ENCODE results near the gene SEMA5A. TPM values are rescaled to one million over a fixed set of nuclear protein-coding genes. Genes with fewer than 3 reads are reported as not detected.

SEMA5A gene
- total and polyA plus RNA-seq, 2 of the 8 experiments (the other 6 are each of a cell fraction or from before 2014, with no cell fraction given): 5.3 to 8.9 TPM

GRCh38 chr5:9047932-9048331 lies 497.9 kb downstream of the SEMA5A start:
- Histone ChIP-seq H4K5ac (ENCODE audit: insufficient read length, low read depth, low read length) (no peak overlapping the region), H2BK120ac (replicated peaks; ENCODE audit: low read depth, low read length) (no peak overlapping the region), H3K36me3 (ENCODE audit: control insufficient read depth in 2 of 4, insufficient read depth in 4 of 4, low read length in 3 of 4) (no peaks in the 10 kb centered on the region), H3K79me1 (ENCODE audit: low read depth, low read length) (no peaks in the 10 kb centered on the region), H2AK5ac (ENCODE audit: low read depth, low read length) (no peak overlapping the region), H3K4ac (replicated peaks; ENCODE audit: insufficient read length, low read depth, low read length) (no peak overlapping the region), H4K8ac (ENCODE audit: extremely low read depth, insufficient read depth, low read length) (no peak overlapping the region), H3K4me2 (ENCODE audit: insufficient read depth in 1 of 2, low read depth in 2 of 2, low read length in 2 of 2) (no peak overlapping the region), H3K56ac (replicated peaks; ENCODE audit: insufficient read length, low read depth, low read length) (no peak overlapping the region), H3K9me3 (ENCODE audit: insufficient read depth in 2 of 2, low read depth in 1 of 2, low read length in 1 of 2) (no peaks in the 10 kb centered on the region), H3K27me3 (replicated peaks in 1 of 4; ENCODE audit: control insufficient read depth in 3 of 4, extremely low read depth in 1 of 4, insufficient read depth in 3 of 4, low read length in 3 of 4) (no peaks in the 10 kb centered on the region), H4K91ac (replicated peaks; ENCODE audit: insufficient read length, low read length) (no peak overlapping the region), H3K18ac (ENCODE audit: extremely low read depth, low read length) (no peak overlapping the region), H2BK20ac (ENCODE audit: low read length) (no peak overlapping the region), H2BK15ac (ENCODE audit: low read length) (no peak overlapping the region), H3K4me1 (replicated peaks in 1 of 4; ENCODE audit: control insufficient read depth in 3 of 4, insufficient read depth in 4 of 4, low read length in 3 of 4) (no peaks in the 10 kb centered on the region), H4K20me1 (replicated peaks in 1 of 2; ENCODE audit: control insufficient read depth in 1 of 2, insufficient read depth in 2 of 2, low read length in 2 of 2) (no peaks in the 10 kb centered on the region), H2BK12ac (ENCODE audit: low read depth, low read length) (no peak overlapping the region), H3K23ac (ENCODE audit: insufficient read length) (no peak overlapping the region), H2AFZ (ENCODE audit: low read length) (no peak overlapping the region), H3K4me3 (ENCODE audit: extremely low read depth in 1 of 4, insufficient read depth in 2 of 4, low read depth in 3 of 4, low read length in 4 of 4) (no peak overlapping the region), H2BK5ac (ENCODE audit: low read depth, low read length) (no peak overlapping the region), H3K14ac (ENCODE audit: insufficient read length) (no peak overlapping the region), H3K9ac (replicated peaks in 1 of 4; ENCODE audit: extremely low read depth in 1 of 4, low read depth in 3 of 4, low read length in 3 of 4) (no peak overlapping the region), H3K79me2 (ENCODE audit: control insufficient read depth in 1 of 2, insufficient read depth in 2 of 2, low read length in 2 of 2) (no peaks in the 10 kb centered on the region), H3K23me2 (ENCODE audit: low read depth, low read length) (no peaks in the 10 kb centered on the region), H3K27ac (ENCODE audit: low read depth, low read length) (no peak overlapping the region)
- FAIRE-seq: no peak
- WGBS, 2 experiments (ENCODE audit: extremely low coverage in 1 of 2, insufficient coverage in 1 of 2, insufficient read length in 1 of 2, insufficient replicate concordance in 2 of 2, low coverage in 1 of 2, low lambda C conversion rate in 2 of 2, missing lambda C conversion rate in 1 of 2): 90% methylated on average over 5 of the region's 5 CpGs; no CpG with 5 or more reads in 1 of the 2 experiments
- TF ChIP-seq ATF3 (IDR thresholded peaks at IDR 0.05; ENCODE audit: insufficient read depth, low read depth, low read length) (no peak), RAD21 (IDR thresholded peaks at IDR 0.05 in 1 of 2, conservative IDR thresholded peaks at IDR 0.05 in 1 of 2; ENCODE audit: low read depth in 2 of 2, low read length in 2 of 2) (no peak), EP300 (IDR thresholded peaks at IDR 0.05; ENCODE audit: borderline replicate concordance in 1 of 2, low read depth in 2 of 2, low read length in 2 of 2) (no peak), CBX8 (IDR thresholded peaks at IDR 0.05; ENCODE audit: borderline replicate concordance, low read depth, low read length) (no peak), SIRT6 (IDR thresholded peaks at IDR 0.05; ENCODE audit: low read length) (no peak), CHD1 (IDR thresholded peaks at IDR 0.05; ENCODE audit: low read depth, low read length) (no peak), JUND (IDR thresholded peaks at IDR 0.05; ENCODE audit: low read length) (no peak), NRF1 (IDR thresholded peaks at IDR 0.05; ENCODE audit: low read depth, low read length) (no peak), TCF12 (IDR thresholded peaks at IDR 0.05; ENCODE audit: low read depth, low read length) (no peak), NANOG (IDR thresholded peaks at IDR 0.05; ENCODE audit: insufficient read depth, low read depth, low read length, poor library complexity, severe bottlenecking) (no peak), RXRA (IDR thresholded peaks at IDR 0.05; ENCODE audit: insufficient read depth, low read depth, low read length) (no peak), KDM4A (IDR thresholded peaks at IDR 0.05; ENCODE audit: low read depth, low read length, severe bottlenecking) (no peak)
- ChIA-PET POLR2A (ENCODE audit: partially characterized antibody) (no interaction called here), CTCF (ENCODE audit: partially characterized antibody) (interaction anchor here (0.7 kb wide), 1 partner anchor 11 kb away, joined by 3 read pairs; no protein-coding TSS in a partner anchor)
- no peak for DNase-seq (ENCODE audit: low read depth in 1 of 2, low spot score in 2 of 2)

All from H1 (cell line).